AG20443 (cell line): ENCODE data around the gene UCHL5.
"Not testable (repeated sequence)": the region's sequence is repeated elsewhere in the genome, so short reads cannot be mapped to it uniquely, and the experiment has no call there.

Experiments
- DNase-seq: peaks from one replicate; pipeline ENCODE4 v3.0.0; 2012; ENCODE audit warnings: low spot score, mixed read lengths

The UCHL5 gene

GRCh38 chr1:193009501-193009900 is 49.7 kb downstream of the UCHL5 start:
- DNase-seq = no peak

GRCh38 chr1:193005785-193006184 is 53.4 kb downstream of the UCHL5 start:
- DNase-seq = no peak

- no peak for DNase-seq
Observed at GRCh38 chr1:192998536-192998935, 60.6 kb downstream of the UCHL5 start.

GRCh38 chr1:192994141-192994540 is 65.0 kb downstream of the UCHL5 start:
- no peak for DNase-seq

GRCh38 chr1:192993426-192994085 is 65.6 kb downstream of the UCHL5 start:
- DNase-seq = no peak

- DNase-seq = not testable (repeated sequence)
Observed at GRCh38 chr1:192986748-192987334, 72.3 kb downstream of the UCHL5 start.

- no peak for DNase-seq
Observed at GRCh38 chr1:192986110-192986747, 72.9 kb downstream of the UCHL5 start.

- no peak for DNase-seq
Observed at GRCh38 chr1:192984080-192984479, 75.1 kb downstream of the UCHL5 start.

GRCh38 chr1:192983349-192983980 is 75.7 kb downstream of the UCHL5 start:
- DNase-seq = no peak

GRCh38 chr1:192980856-192981255 is 78.3 kb downstream of the UCHL5 start:
- no peak for DNase-seq

- DNase-seq = not testable (repeated sequence)
Observed at GRCh38 chr1:192980334-192980733, 78.8 kb downstream of the UCHL5 start.

- no peak for DNase-seq
Observed at GRCh38 chr1:192979542-192979941, 79.6 kb downstream of the UCHL5 start.

GRCh38 chr1:192978195-192978710 is 80.9 kb downstream of the UCHL5 start:
- DNase-seq = no peak

GRCh38 chr1:192977089-192977706 is 82.0 kb downstream of the UCHL5 start:
- DNase-seq = no peak

GRCh38 chr1:192976576-192976975 is 82.6 kb downstream of the UCHL5 start:
- no peak for DNase-seq

GRCh38 chr1:192974701-192975100 is 84.5 kb downstream of the UCHL5 start:
- DNase-seq = peak; percentile 11

- DNase-seq = no peak
Observed at GRCh38 chr1:192973988-192974387, 85.2 kb downstream of the UCHL5 start.

GRCh38 chr1:192973202-192973601 is 86.0 kb downstream of the UCHL5 start:
- DNase-seq = no peak

- DNase-seq = no peak
Observed at GRCh38 chr1:192969091-192969490, 90.1 kb downstream of the UCHL5 start.

GRCh38 chr1:192968323-192968722 is 90.8 kb downstream of the UCHL5 start:
- no peak for DNase-seq

GRCh38 chr1:192967901-192968300 is 91.3 kb downstream of the UCHL5 start:
- no peak for DNase-seq

- no peak for DNase-seq
Observed at GRCh38 chr1:192967211-192967877, 91.8 kb downstream of the UCHL5 start.
